Measurements from ENCODE around the gene ABHD4.

ABHD4 gene

GRCh38 chr14:22598099-22598895 is at the start of gene ABHD4:
ABHD4 (plus strand) TSS chr14:22598300; CDS start chr14:22598307, 7 bp downstream.
- peak; percentile 67 for DNase-seq (ENCODE audit: low read depth, low spot score)
- peak within 1 kb of the TSS; percentile 84 for H3K4me3 ChIP-seq (ENCODE audit: low read depth, low read length)
- TF ChIP-seq CTCF (IDR thresholded peaks at IDR 0.05; ENCODE audit: low read depth, low read length): no peak
- in situ Hi-C loops (cut with HindIII; ENCODE audit: low sequenced_read_pairs): no loop called here

- TF ChIP-seq CTCF (IDR thresholded peaks at IDR 0.05; ENCODE audit: low read depth, low read length): no peak
- no peak for DNase-seq (ENCODE audit: low read depth, low spot score)
- in situ Hi-C loops (cut with HindIII; ENCODE audit: low sequenced_read_pairs): no loop called here
- no peak overlapping the region for H3K4me3 ChIP-seq (ENCODE audit: low read depth, low read length)
Measured at GRCh38 chr14:22549324-22549962, 48.7 kb upstream of the ABHD4 start.

GRCh38 chr14:22549981-22550673 is 48.0 kb upstream of the ABHD4 start:
- in situ Hi-C loops (cut with HindIII; ENCODE audit: low sequenced_read_pairs): no loop called here
- DNase-seq (ENCODE audit: low read depth, low spot score): peak; percentile 74
- no peak for TF ChIP-seq CTCF (IDR thresholded peaks at IDR 0.05; ENCODE audit: low read depth, low read length)

GRCh38 chr14:22551605-22551997 is 46.5 kb upstream of the ABHD4 start:
- DNase-seq (ENCODE audit: low read depth, low spot score): no peak
- H3K4me3 ChIP-seq (ENCODE audit: low read depth, low read length): no peak overlapping the region
- TF ChIP-seq CTCF (IDR thresholded peaks at IDR 0.05; ENCODE audit: low read depth, low read length): no peak
- in situ Hi-C loops (cut with HindIII; ENCODE audit: low sequenced_read_pairs): no loop called here

More at GRCh38 chr14:22549981-22550673, 48.0 kb upstream of the ABHD4 start:
- H3K4me3 ChIP-seq (ENCODE audit: low read depth, low read length): no peak overlapping the region

GRCh38 chr14:22552001-22552826 is 45.9 kb upstream of the ABHD4 start:
- DNase-seq (ENCODE audit: low read depth, low spot score): no peak
- in situ Hi-C loops (cut with HindIII; ENCODE audit: low sequenced_read_pairs): no loop called here
- H3K4me3 ChIP-seq (ENCODE audit: low read depth, low read length): no peak overlapping the region
- no peak for TF ChIP-seq CTCF (IDR thresholded peaks at IDR 0.05; ENCODE audit: low read depth, low read length)

GRCh38 chr14:22552827-22553076 is 45.3 kb upstream of the ABHD4 start:
- in situ Hi-C loops (cut with HindIII; ENCODE audit: low sequenced_read_pairs): no loop called here
- H3K4me3 ChIP-seq (ENCODE audit: low read depth, low read length): no peak overlapping the region
- no peak for TF ChIP-seq CTCF (IDR thresholded peaks at IDR 0.05; ENCODE audit: low read depth, low read length)
- no peak for DNase-seq (ENCODE audit: low read depth, low spot score)

Measured in astrocyte of the spinal cord (primary cell).